D721Med (cell line): ENCODE measurements around the gene TDRD10.

ENCODE experiments used
- DNase-seq: peaks from one replicate; pipeline ENCODE4 v3.0.0; 2011; ENCODE audit warnings: low spot score; ENCODE audit not compliant: insufficient read length
- FAIRE-seq: peaks from 2 replicates; lab custom pipeline; 2011; peaks lifted over from hg19 to GRCh38; lab: Jason Lieb, UNC
- TF ChIP-seq, protein P1 (sequence below): IDR thresholded peaks from 2 replicates; pipeline ENCODE4 v1.5.1; 2012; ENCODE audit warnings: mild to moderate bottlenecking, control low read depth; ENCODE audit not compliant: insufficient read depth; ENCODE audit errors: missing control alignments

TDRD10 gene

DNA sequence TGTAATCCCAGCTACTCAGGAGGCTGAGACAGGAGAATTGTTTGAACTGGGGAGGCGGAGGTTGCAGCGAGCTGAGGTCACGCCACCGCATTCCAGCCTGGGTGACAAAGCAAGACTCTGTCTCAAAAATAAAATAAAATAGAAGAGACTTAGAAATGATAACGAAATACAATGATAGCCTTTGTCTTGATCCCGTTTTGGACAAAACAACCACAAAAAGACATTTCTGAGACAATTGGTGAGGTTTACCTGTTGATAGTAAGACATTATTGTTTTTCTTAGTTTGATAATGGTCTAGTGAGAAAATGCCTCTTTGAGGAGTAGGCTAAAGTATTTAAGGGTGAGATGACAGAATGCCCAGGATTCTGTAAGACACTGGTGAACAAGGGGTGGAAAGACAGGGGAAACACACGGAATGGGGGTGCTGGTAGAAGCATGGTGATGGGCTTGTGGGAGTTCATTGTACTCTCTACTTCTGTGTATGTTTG, 12.1 kb downstream of the TDRD10 start:
- FAIRE-seq (no peak), DNase-seq (no peak)
- TF ChIP-seq, protein P1, sequence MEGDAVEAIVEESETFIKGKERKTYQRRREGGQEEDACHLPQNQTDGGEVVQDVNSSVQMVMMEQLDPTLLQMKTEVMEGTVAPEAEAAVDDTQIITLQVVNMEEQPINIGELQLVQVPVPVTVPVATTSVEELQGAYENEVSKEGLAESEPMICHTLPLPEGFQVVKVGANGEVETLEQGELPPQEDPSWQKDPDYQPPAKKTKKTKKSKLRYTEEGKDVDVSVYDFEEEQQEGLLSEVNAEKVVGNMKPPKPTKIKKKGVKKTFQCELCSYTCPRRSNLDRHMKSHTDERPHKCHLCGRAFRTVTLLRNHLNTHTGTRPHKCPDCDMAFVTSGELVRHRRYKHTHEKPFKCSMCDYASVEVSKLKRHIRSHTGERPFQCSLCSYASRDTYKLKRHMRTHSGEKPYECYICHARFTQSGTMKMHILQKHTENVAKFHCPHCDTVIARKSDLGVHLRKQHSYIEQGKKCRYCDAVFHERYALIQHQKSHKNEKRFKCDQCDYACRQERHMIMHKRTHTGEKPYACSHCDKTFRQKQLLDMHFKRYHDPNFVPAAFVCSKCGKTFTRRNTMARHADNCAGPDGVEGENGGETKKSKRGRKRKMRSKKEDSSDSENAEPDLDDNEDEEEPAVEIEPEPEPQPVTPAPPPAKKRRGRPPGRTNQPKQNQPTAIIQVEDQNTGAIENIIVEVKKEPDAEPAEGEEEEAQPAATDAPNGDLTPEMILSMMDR: no peak

DNA sequence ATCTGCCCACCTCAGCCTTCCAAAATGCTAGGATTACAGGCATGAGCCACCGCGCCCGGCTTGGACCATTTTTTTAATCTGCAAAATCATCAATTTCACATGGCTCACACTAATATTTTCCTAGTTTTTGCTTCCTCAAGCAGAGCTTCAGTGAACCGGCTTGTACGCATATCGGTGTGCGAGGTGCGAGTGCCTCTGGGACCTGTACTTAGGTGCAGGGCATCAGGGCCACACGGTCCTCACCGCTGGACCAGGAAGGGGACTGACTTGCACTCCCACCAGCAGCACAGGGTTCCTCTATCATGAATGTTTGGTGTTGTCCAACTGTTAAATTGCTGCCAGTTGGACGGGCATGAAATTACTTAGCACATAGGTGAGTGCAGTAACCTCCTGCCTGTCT, 15.6 kb downstream of the TDRD10 start:
- TF ChIP-seq, protein P1: no peak
- no peak for FAIRE-seq
- no peak for DNase-seq

DNA sequence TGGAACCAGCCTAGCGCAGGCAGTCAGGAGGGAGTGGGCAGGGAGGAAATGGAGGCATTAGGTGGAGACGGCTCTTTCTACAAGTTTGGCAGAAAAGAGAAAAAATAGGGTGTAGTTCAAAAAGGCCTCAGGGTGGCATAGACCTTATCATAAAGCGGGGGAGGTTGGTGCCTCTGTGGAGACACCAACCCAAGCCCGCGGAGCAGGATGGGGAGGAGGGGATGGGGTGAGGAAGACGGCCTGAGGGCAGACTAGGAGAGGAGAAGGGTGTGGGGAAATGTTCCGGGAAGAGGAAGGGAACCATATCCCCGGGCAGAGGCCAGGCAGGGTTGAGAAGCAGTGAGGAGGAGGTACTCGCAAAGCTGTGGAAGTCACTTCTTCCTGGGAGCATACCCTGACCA, 17.6 kb downstream of the TDRD10 start:
- DNase-seq (no peak), FAIRE-seq (no peak)
- TF ChIP-seq, protein P1: no peak

DNA sequence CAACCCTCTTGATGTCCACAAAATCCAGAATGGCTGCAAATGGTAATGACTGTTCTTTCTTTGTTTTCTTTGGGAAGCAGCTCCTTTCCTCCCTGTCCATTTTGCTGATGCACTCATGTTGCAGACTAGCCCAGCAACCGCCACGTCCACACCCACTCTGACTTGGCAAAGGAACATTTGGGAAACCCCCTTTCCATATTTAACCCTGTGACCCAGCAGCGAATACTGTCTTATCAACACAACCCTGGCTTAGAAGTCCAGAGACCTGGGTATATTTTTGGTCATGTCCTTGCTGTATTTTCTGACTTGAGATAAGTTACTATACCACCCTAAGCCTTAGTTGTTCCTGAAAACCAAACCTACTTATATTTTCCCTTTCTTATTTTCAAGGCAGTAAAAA, 18.3 kb downstream of the TDRD10 start:
- TF ChIP-seq, protein P1: no peak
- no peak for DNase-seq
- no peak for FAIRE-seq

DNA sequence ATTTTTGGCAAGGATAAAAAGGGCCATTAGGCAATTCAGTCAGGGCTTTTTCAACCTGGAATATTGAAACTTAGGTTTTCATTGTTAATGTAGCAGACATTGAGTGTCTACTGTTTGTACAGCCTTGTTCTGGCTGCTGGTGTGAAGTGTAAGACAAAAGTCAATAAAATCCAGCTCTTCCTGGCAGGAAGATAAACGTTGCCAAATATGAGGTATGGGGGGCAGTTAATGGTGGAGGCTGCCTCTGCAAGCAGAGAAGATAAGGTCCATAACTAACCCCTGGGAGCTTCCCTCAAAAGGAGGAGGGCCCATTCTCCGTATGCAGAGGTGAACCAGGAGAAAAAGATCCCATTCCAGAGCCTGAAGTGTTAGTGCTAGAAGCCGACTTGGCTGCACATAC, 19.7 kb downstream of the TDRD10 start:
- DNase-seq (no peak), FAIRE-seq (no peak)
- TF ChIP-seq, protein P1: no peak

DNA sequence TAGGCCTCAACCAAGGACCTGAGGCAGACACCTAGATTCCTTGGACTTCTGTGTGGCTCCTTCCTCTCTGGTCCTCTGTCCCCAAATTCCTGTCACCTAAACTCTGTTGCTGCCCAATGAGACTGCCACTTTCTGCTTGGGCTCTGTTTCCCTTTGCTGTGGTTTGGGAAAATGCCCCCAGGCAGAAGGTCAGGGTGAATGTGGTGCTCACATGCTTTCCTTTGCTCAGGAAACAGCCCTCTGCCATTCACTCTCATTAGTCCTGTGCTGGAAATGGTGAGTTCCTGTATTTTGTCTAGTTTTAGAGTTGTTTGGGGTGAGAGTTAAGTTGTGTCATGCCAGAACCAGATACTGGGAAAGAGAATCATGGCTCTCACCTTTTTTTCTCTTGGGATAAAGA, 22.9 kb downstream of the TDRD10 start:
- DNase-seq (no peak), FAIRE-seq (no peak)
- TF ChIP-seq, protein P1: no peak

DNA sequence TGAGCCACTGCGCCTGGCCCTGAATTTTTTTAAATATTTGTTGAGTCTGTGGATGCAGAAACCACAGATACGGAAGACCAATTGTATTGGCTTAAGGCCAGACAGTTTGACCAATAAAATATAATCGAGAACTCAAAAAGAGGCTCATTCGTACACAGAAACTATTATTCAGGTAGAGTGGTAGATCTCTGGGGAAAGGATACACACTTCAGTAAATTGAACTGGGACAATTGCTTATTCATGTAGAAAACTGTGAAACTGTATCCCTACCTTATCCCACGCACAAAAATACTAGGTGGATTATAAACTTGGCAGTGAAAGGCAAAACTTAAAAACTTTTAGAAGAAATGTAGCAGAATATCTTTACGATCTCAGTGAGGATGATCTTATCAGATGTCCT, 25.2 kb downstream of the TDRD10 start:
- DNase-seq (no peak), FAIRE-seq (no peak)
- TF ChIP-seq, protein P1: no peak
